NT2/D1 (cell line): ENCODE measurements around the gene POU3F1.

Experiments used
- DNase-seq: peaks from one replicate; pipeline ENCODE4 v3.0.0-alpha.2; 2011; ENCODE audit warnings: low read depth, low spot score
- H3K27me3 ChIP-seq: 2 replicates; pipeline ENCODE4 v1.6.0; 2011; ENCODE audit warnings: mild to moderate bottlenecking; ENCODE audit not compliant: insufficient read length, insufficient read depth
- H3K36me3 ChIP-seq: 2 replicates; pipeline ENCODE4 v1.6.1; 2011; ENCODE audit warnings: mild to moderate bottlenecking, low read length, mixed read lengths; ENCODE audit not compliant: insufficient read depth, insufficient read length
- H3K4me1 ChIP-seq: 2 replicates; pipeline ENCODE4 v1.5.1; 2011; ENCODE audit not compliant: insufficient read depth, insufficient read length
- H3K4me3 ChIP-seq: 2 replicates; pipeline ENCODE4 v1.5.1; 2011; ENCODE audit warnings: low read depth; ENCODE audit not compliant: insufficient read length
- H3K9ac ChIP-seq: 2 replicates; pipeline ENCODE4 v1.6.0; 2011; ENCODE audit warnings: low read depth; ENCODE audit not compliant: insufficient read length
- H3K9me3 ChIP-seq: 2 replicates; pipeline ENCODE4 v1.5.1; 2011; ENCODE audit warnings: mild to moderate bottlenecking, low read length; ENCODE audit not compliant: insufficient read depth
- SUZ12 ChIP-seq: IDR thresholded peaks from 2 replicates; pipeline ENCODE4 v1.6.1; 2011; ENCODE audit not compliant: insufficient read length, insufficient read depth; ENCODE audit errors: extremely low read depth
- YY1 ChIP-seq: IDR thresholded peaks from 2 replicates; pipeline ENCODE4 v1.6.1; 2011; ENCODE audit not compliant: insufficient read length, insufficient read depth
- ZNF274 ChIP-seq: IDR thresholded peaks from 2 replicates; pipeline ENCODE4 v1.6.1; 2011; ENCODE audit warnings: mild to moderate bottlenecking, low read depth, low read length

POU3F1 gene

DNA sequence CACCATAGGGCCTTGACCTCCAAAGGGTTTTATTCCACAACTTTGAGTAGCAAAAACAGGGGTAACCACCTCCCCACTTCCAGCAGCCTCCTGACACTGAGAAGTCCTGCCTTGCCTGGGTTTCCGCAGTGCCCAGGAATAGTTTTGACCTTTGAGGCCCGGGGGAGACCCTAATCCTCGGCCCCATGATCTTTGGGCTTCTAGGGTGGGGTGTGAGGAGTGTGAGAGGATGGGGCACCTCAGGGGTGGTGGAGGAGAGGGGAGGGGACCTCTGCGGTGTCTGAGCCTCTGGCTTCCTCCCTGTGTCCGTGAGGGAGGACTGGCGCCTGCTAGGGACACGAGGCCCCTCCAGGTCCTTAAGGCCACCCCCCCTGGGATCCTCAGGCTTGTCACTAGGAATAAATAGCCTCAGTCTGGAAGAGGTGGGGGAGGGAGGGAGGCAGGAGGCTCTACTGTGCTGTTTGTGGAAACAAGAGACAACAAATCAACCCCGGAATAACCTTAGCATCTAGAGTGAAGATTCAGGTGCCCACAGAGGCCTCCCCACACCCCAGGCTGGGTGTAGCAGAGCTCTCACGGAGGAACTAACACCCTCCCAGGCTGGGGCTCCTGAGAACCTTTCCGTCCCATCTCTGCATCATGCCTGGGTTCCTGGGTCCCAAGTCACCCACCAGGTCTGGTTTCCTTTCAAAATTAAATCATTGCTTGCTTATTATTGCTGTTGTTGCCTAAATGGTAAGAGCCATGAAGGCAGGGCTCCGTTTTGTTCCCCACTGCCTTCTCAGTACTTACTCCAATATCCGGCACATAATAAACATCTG, 40.4 kb downstream of the POU3F1 start:
- no peaks in the 10 kb centered on the region for H3K9me3 ChIP-seq
- no peaks in the 10 kb centered on the region for H3K27me3 ChIP-seq
- peak overlapping the region; percentile 51 for H3K9ac ChIP-seq
- peaks cover 41% of the 10 kb centered on the region for H3K4me1 ChIP-seq
- TF ChIP-seq ZNF274 (no peak), YY1 (no peak), SUZ12 (no peak)
- H3K36me3 ChIP-seq = peaks cover 30% of the 10 kb centered on the region
- peak overlapping the region; percentile 36 for H3K4me3 ChIP-seq
- DNase-seq = no peak

- no peak for DNase-seq
- H3K36me3 ChIP-seq = peaks cover 36% of the 10 kb centered on the region
- H3K9ac ChIP-seq = peak within 1 kb of the TSS; percentile 98
- TF ChIP-seq SUZ12 (no peak), YY1 (no peak), ZNF274 (no peak)
- H3K9me3 ChIP-seq = no peaks in the 10 kb centered on the region
- peak within 1 kb of the TSS; percentile 94 for H3K4me3 ChIP-seq
- peaks cover 49% of the 10 kb centered on the region for H3K4me1 ChIP-seq
- H3K27me3 ChIP-seq = no peaks in the 10 kb centered on the region
Measured at GRCh38 chr1:38005195-38006007, 41.2 kb downstream of the POU3F1 start, which contains the start of gene FHL3. TSS of gene FHL3 (minus strand) at chr1:38005514. CDS start at chr1:37999412, 6,102 bp downstream.

DNA sequence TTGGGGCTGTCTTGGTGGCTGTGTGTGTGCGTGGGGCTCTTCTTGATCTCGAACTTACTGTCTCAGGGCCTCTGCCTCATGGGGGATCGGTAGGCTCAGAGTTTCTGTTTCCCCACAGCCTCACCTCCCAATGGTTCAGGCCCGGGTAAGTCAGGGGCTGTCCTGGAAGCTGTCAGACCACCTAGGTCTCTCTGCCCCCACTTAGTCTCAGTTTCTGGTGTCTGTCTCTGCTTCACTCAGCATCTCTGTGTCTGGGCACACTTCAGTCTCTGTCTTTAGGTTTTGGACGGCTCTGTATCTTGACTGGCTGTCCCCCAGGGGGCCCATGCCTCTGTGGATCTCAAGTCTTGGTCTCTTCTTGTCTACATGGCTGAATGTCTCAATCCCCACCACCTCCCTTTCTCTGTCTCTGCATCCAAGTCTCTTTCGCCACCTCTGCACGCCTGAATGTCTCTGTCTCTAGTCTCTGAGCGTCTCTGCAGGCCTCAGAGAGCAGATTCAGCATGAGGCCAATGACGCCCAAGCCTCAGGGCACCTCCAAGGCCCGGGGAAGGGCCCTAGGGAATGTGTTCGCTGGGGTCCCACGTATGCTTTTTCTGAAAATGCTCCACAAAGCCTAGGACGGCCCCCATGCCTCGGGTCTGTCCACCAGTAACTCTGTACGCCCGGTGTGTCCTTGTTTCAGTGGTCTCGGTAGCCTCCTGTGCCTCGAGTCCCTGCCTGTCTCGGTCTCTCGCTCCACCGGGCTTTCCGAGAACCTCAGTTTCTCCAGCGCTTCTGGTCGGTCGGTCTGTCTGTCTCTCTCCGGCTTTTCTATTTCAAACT, 42.1 kb downstream of the POU3F1 start:
- H3K9me3 ChIP-seq = no peaks in the 10 kb centered on the region
- TF ChIP-seq SUZ12 (no peak), ZNF274 (no peak), YY1 (no peak)
- DNase-seq = no peak
- H3K36me3 ChIP-seq = peaks cover 36% of the 10 kb centered on the region
- H3K4me1 ChIP-seq = peaks cover 51% of the 10 kb centered on the region
- peak overlapping the region; percentile 94 for H3K4me3 ChIP-seq
- H3K9ac ChIP-seq = peak overlapping the region; percentile 98
- H3K27me3 ChIP-seq = no peaks in the 10 kb centered on the region

GRCh38 chr1:38003261-38004250, 43.0 kb downstream of the POU3F1 start:
- H3K9ac ChIP-seq = peak overlapping the region; percentile 98
- H3K4me3 ChIP-seq = peak overlapping the region; percentile 94
- H3K36me3 ChIP-seq = peaks cover 44% of the 10 kb centered on the region
- TF ChIP-seq SUZ12 (no peak), YY1 (no peak), ZNF274 (no peak)
- H3K9me3 ChIP-seq = no peaks in the 10 kb centered on the region
- H3K4me1 ChIP-seq = peaks cover 54% of the 10 kb centered on the region
- H3K27me3 ChIP-seq = no peaks in the 10 kb centered on the region
- DNase-seq = no peak

- H3K27me3 ChIP-seq = no peaks in the 10 kb centered on the region
- peaks cover 71% of the 10 kb centered on the region for H3K36me3 ChIP-seq
- H3K9ac ChIP-seq = peak overlapping the region; percentile 39
- TF ChIP-seq ZNF274 = no peak
- TF ChIP-seq YY1 = no peak
- no peak for TF ChIP-seq SUZ12
- H3K4me1 ChIP-seq = peaks cover 49% of the 10 kb centered on the region
- peak; percentile 92 for DNase-seq
- H3K4me3 ChIP-seq = no peak overlapping the region
- no peaks in the 10 kb centered on the region for H3K9me3 ChIP-seq
Measured at GRCh38 chr1:38000529-38001455, 45.8 kb downstream of the POU3F1 start.

DNA sequence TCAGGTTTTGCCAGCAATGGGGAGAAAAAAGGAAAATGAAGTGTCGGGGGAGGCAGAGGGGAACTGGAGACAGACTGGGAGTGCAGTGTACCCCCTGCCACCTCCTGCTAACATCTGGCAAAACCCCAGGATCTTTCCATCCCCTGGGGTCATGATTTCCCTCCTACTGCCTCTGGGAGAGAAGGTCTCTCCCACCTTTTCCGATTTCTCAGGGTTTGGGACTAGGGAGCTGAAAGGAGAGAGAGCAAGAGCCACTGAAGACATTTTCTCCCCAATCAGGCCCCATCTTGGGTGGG, 46.4 kb downstream of the POU3F1 start:
- Histone ChIP-seq H3K9me3 (no peaks in the 10 kb centered on the region), H3K36me3 (peaks cover 78% of the 10 kb centered on the region), H3K4me3 (no peak overlapping the region), H3K4me1 (peaks cover 48% of the 10 kb centered on the region), H3K27me3 (no peaks in the 10 kb centered on the region), H3K9ac (peak overlapping the region; percentile 39)
- DNase-seq = no peak
- TF ChIP-seq YY1 (no peak), SUZ12 (no peak), ZNF274 (no peak)
